ENCODE measurements around the gene A2ML1.

Gene A2ML1

DNA sequence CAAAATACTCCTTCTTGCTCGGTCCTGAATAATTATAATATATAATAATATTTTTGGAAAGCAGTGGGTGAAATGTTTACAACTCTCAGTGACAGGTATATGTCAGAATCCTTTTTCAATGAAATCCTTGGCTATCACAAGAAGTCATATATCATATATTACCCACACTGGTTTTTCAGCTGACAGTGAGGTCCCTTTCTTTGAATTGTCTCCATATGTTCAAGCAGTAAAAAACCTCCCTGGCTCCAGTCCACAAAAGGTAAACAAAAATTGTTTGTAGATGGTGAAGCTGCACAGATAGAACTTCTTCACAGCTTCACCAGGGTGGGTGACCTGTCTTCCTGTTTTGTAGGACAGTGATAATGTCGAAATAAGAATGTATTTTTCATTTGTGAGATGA, 44.0 kb downstream of the A2ML1 start:
- TF ChIP-seq, protein P1, sequence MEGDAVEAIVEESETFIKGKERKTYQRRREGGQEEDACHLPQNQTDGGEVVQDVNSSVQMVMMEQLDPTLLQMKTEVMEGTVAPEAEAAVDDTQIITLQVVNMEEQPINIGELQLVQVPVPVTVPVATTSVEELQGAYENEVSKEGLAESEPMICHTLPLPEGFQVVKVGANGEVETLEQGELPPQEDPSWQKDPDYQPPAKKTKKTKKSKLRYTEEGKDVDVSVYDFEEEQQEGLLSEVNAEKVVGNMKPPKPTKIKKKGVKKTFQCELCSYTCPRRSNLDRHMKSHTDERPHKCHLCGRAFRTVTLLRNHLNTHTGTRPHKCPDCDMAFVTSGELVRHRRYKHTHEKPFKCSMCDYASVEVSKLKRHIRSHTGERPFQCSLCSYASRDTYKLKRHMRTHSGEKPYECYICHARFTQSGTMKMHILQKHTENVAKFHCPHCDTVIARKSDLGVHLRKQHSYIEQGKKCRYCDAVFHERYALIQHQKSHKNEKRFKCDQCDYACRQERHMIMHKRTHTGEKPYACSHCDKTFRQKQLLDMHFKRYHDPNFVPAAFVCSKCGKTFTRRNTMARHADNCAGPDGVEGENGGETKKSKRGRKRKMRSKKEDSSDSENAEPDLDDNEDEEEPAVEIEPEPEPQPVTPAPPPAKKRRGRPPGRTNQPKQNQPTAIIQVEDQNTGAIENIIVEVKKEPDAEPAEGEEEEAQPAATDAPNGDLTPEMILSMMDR (conservative IDR thresholded peaks at IDR 0.05; ENCODE audit: low read depth, low read length): no peak
- no peak for DNase-seq (ENCODE audit: low read depth)
- no peak overlapping the region for H3K4me3 ChIP-seq (ENCODE audit: low read length)

DNA sequence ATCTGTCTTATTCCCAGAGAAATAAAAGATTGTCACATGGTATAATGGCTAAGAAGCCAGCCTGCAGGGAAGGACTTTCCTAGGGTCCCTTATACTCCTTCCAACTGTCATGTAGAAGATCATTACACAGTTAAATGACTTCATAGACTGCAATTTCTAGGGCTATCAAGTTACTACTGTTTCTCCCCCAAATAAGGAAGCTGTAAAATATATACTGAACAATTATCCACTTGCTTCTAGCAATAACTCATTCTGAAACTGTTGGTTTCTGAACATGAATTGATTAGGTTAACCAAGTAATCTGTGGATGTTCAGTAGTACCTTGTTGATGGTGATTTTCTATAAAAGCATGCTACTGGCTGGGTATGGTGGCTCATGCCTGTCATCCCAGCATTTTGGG, 44.6 kb downstream of the A2ML1 start:
- no peak overlapping the region for H3K4me3 ChIP-seq (ENCODE audit: low read length)
- no peak for DNase-seq (ENCODE audit: low read depth)
- TF ChIP-seq, protein P1 (conservative IDR thresholded peaks at IDR 0.05; ENCODE audit: low read depth, low read length): no peak

DNA sequence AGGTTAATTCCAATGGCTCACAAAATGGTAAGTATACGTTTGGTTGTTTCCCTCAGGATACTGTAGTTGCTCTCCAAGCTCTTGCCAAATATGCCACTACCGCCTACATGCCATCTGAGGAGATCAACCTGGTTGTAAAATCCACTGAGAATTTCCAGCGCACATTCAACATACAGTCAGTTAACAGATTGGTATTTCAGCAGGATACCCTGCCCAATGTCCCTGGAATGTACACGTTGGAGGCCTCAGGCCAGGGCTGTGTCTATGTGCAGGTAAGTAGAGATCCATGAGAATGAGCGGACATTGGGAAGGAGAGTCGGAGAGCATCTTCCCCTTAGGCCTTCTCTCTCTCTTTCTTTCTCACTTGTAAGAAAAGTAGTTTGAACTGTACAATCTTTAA, 45.4 kb downstream of the A2ML1 start:
- H3K4me3 ChIP-seq (ENCODE audit: low read length): no peak overlapping the region

DNA sequence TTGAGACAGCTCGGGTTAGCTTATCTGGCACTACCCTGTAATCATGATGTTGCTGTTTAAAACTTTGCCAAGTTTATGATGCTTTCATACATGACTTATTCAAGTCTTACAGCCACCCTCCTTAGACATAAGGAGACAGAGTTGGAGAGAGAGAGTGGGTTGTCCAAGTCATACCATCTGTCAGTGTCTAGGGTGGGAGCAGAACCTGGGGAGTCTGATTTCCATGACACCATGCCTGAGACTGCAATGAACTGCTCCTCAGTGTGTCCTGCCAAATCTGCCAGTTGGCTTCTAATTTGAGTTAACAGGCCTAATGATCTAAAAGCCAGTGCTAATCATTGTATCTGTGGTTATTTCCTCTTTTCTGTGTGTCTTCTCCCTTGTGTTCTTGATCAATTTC, 48.2 kb downstream of the A2ML1 start:
- H3K4me3 ChIP-seq (ENCODE audit: low read length): no peak overlapping the region
- TF ChIP-seq, protein P1 (conservative IDR thresholded peaks at IDR 0.05; ENCODE audit: low read depth, low read length): no peak

More for the DNA sequence above, 45.4 kb downstream of the A2ML1 start:
- TF ChIP-seq, protein P1 (conservative IDR thresholded peaks at IDR 0.05; ENCODE audit: low read depth, low read length): no peak
- no peak for DNase-seq (ENCODE audit: low read depth)

DNA sequence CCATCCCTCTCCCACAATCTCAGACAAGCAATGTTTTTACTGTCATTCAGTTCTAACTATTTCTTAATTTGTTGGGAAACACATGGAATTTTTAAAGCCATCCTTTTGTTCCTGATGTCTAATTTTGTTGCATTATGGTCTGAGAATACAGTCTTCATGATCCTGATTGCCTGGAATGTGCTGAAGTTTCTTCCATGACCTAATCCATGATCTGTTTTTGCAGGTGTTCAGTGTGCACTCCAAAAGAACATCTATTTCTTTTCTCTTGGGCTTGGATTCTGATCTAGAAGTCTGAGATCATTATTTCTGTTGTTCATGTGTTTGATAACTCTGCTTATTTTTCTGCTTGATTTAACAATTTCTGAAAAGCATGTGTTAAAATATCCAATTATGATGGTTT, 48.6 kb downstream of the A2ML1 start:
- no peak for DNase-seq (ENCODE audit: low read depth)
- no peak overlapping the region for H3K4me3 ChIP-seq (ENCODE audit: low read length)
- TF ChIP-seq, protein P1 (conservative IDR thresholded peaks at IDR 0.05; ENCODE audit: low read depth, low read length): no peak

More for the DNA sequence above, 48.2 kb downstream of the A2ML1 start:
- DNase-seq (ENCODE audit: low read depth): no peak

DNA sequence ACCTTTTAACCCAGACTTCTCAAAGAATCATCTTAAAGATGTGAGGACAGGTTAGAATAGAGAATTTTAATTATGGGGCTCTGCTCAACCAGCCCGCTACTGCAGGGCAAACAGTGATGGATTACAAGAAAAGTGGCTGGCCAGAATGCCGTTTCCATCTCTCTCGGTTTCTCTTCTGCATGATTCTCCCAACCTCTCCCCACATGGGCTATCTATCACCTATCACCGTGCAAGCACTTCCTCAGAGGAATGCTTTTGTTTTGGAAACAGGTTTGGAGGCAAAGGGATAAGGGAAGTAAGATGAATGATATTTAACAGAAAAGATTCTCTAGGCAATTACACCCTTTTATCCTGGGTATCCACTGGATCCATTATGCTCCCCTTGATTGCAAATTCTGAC, 54.5 kb downstream of the A2ML1 start:
- no peak for DNase-seq (ENCODE audit: low read depth)
- TF ChIP-seq, protein P1 (conservative IDR thresholded peaks at IDR 0.05; ENCODE audit: low read depth, low read length): no peak
- H3K4me3 ChIP-seq (ENCODE audit: low read length): no peak overlapping the region

DNA sequence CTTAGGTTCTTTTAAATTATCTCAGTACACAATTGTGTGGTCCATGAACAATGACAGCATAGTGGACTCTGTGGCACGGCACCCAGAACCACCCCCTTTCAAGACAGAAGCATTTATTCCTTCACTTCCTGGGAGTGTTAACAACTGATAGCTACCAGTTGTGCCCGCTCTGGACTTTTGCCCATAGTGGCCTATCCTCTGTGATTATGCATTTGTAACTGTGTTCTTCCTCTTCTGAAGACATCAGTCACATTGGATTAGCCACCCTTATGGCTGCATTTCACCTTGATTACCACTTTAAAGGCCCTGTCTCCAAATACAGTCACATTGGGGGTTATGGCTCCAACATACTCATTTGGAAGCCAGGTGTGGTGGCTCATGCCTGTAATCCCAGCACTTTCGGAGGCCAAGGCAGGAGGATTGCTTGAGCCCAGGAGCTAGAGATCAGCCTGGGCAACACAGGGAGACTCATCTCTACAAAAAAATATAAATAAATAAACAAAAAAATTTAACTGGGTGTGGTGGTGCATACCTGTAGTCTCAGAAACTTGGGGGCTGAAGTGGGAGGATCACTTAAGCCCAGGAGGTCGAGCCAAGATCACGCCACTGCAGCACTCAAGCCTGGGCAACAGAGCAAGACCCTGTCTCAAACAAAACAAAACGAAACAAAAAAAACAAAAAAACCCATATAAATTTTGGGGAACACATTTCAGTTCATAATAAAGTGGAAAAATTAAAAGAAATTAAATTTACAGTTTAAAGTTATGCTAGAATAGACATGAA, 64.3 kb downstream of the A2ML1 start:
- H3K4me3 ChIP-seq (ENCODE audit: low read length): no peak overlapping the region
- DNase-seq (ENCODE audit: low read depth): no peak
- TF ChIP-seq, protein P1 (conservative IDR thresholded peaks at IDR 0.05; ENCODE audit: low read depth, low read length): no peak

All from retinal pigment epithelial cell (primary cell).